ENCODE results near the gene UCK1.

The UCK1 gene

DNA sequence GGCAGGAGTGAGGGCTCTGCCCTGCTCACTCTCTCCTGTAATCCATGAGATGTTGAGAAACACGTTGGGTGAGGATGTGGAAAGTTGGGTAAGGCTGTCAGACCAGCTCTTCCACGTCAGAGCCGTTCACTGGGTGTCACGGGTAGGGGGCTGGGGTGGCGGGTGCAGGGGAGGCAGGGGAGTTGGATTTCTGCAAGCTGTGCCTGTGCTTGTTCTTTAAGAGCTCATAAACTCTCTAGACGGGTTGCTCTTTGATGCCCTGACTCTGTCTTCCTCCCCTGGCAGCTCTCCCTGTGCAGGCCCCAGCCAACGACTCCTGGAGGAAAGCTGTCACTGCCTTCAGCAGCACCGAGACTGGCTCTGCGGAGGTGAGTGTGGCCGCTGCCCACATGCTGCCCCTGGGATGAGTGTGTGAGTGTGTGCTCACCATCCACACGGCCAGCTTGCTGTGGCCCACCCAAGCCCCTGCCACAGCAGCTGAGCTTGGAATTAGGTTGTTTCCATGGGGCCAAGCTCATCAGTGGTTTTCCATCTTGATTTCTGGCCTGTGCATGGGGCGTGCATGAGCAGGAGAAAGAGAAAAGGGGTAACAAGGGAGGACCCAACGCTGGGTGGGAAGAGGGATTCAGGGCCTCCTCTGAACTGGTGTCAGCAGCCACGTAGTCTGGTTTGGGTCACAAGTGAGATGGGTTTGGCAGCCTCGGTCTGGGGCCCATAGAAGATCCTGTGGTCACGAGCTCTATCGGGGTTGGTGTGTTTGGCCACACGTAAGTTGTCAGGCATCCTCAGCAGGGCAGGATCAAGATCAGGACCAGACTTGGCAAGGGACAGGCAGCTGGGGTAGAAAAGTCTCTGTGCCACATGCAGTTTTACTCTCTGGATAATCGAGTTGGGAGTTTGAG lies 49.4 kb downstream of the UCK1 start:
- H3K27ac ChIP-seq (ENCODE audit: low read length), result peak overlapping the region; percentile 90
- H3K27me3 ChIP-seq (ENCODE audit: control insufficient read depth in 1 of 2, insufficient read depth in 2 of 2, low read length in 2 of 2), result no peaks in the 10 kb centered on the region
- peaks cover 73 to 86% of the 10 kb centered on the region in 2 donors for H3K36me3 ChIP-seq (ENCODE audit: control insufficient read depth in 2 of 2, insufficient read depth in 2 of 2, low read length in 2 of 2)
- no peak overlapping the region for H3K4me3 ChIP-seq (ENCODE audit: low read length in 2 of 2)
- no peak overlapping the region for H3K9ac ChIP-seq (ENCODE audit: low read length in 2 of 2)
- H3K4me1 ChIP-seq (ENCODE audit: control insufficient read depth, insufficient read depth, low read length), result peaks cover 21% of the 10 kb centered on the region
- H3K9me3 ChIP-seq (ENCODE audit: control insufficient read depth in 2 of 2, low read length in 2 of 2), result no peaks in the 10 kb centered on the region

GRCh38 chr9:131480258-131480657 lies 50.8 kb downstream of the UCK1 start:
- no peak overlapping the region for H3K27ac ChIP-seq (ENCODE audit: low read length)
- no peak overlapping the region for H3K9ac ChIP-seq (ENCODE audit: low read length in 2 of 2)
- peaks cover 21% of the 10 kb centered on the region for H3K4me1 ChIP-seq (ENCODE audit: control insufficient read depth, insufficient read depth, low read length)
- no peaks in the 10 kb centered on the region for H3K27me3 ChIP-seq (ENCODE audit: control insufficient read depth in 1 of 2, insufficient read depth in 2 of 2, low read length in 2 of 2)
- no peak overlapping the region for H3K4me3 ChIP-seq (ENCODE audit: low read length in 2 of 2)
- no peaks in the 10 kb centered on the region for H3K9me3 ChIP-seq (ENCODE audit: control insufficient read depth in 2 of 2, low read length in 2 of 2)
- H3K36me3 ChIP-seq (ENCODE audit: control insufficient read depth in 2 of 2, insufficient read depth in 2 of 2, low read length in 2 of 2), result peaks cover 70 to 84% of the 10 kb centered on the region in 2 donors

DNA sequence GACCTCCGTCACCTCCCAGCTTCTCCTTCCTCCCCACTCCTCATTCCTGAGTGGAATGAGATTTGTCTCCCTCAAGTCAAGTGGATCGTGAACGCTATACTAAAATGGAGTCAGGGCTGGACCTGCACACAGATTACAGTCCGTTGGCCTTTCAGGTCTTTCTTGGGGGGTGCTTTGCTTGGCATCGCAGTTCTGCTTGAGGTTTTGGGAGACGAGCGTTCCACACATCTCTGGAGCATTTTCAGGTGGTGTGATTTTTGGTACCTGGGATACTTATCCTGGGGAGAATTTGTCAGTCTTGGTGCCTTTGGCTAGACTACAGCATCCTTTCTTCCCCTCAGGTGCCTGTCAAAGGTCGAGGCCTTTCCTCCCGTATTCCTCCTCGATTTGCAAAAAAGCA lies 52.2 kb downstream of the UCK1 start:
- Histone ChIP-seq H3K9ac (ENCODE audit: low read length in 2 of 2) (no peak overlapping the region), H3K4me3 (ENCODE audit: low read length in 2 of 2) (no peak overlapping the region), H3K27ac (ENCODE audit: low read length) (no peak overlapping the region), H3K27me3 (ENCODE audit: control insufficient read depth in 1 of 2, insufficient read depth in 2 of 2, low read length in 2 of 2) (no peaks in the 10 kb centered on the region), H3K36me3 (ENCODE audit: control insufficient read depth in 2 of 2, insufficient read depth in 2 of 2, low read length in 2 of 2) (peaks cover 71 to 84% of the 10 kb centered on the region in 2 donors), H3K9me3 (ENCODE audit: control insufficient read depth in 2 of 2, low read length in 2 of 2) (no peaks in the 10 kb centered on the region), H3K4me1 (ENCODE audit: control insufficient read depth, insufficient read depth, low read length) (peaks cover 15% of the 10 kb centered on the region)

DNA sequence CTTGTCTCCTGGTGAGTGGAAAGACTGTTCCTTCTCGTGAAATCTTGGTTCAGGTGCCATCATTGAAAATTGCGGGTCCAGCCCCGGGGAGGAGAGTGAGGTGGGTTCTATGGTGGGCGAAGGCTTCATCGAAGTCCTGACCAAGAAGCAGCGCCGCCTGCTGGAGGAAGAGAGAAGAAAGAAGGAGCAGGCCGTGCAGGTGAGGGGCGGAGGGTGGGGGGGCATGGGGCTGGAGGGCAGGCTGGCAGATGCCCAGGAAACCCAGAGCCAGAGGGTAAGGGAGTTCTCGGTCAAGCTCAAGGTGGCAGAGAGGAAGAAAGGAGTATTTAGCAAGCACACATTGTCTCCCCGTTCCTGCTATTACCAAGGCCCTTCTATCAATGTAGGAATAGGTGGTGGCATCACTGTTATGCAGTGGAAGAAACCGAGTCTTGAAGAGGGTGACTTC lies 52.6 kb downstream of the UCK1 start:
- Histone ChIP-seq H3K9me3 (ENCODE audit: control insufficient read depth in 2 of 2, low read length in 2 of 2) (no peaks in the 10 kb centered on the region), H3K27ac (ENCODE audit: low read length) (no peak overlapping the region), H3K4me3 (ENCODE audit: low read length in 2 of 2) (no peak overlapping the region), H3K36me3 (ENCODE audit: control insufficient read depth in 2 of 2, insufficient read depth in 2 of 2, low read length in 2 of 2) (peaks cover 73 to 84% of the 10 kb centered on the region in 2 donors), H3K9ac (ENCODE audit: low read length in 2 of 2) (no peak overlapping the region), H3K4me1 (ENCODE audit: control insufficient read depth, insufficient read depth, low read length) (peaks cover 11% of the 10 kb centered on the region), H3K27me3 (ENCODE audit: control insufficient read depth in 1 of 2, insufficient read depth in 2 of 2, low read length in 2 of 2) (no peaks in the 10 kb centered on the region)

- no peak overlapping the region for H3K27ac ChIP-seq (ENCODE audit: low read length)
- H3K4me3 ChIP-seq (ENCODE audit: low read length in 2 of 2), result no peak overlapping the region
- no peaks in the 10 kb centered on the region for H3K27me3 ChIP-seq (ENCODE audit: control insufficient read depth in 1 of 2, insufficient read depth in 2 of 2, low read length in 2 of 2)
- peaks cover 6% of the 10 kb centered on the region for H3K4me1 ChIP-seq (ENCODE audit: control insufficient read depth, insufficient read depth, low read length)
- H3K9me3 ChIP-seq (ENCODE audit: control insufficient read depth in 2 of 2, low read length in 2 of 2), result no peaks in the 10 kb centered on the region
- no peak overlapping the region for H3K9ac ChIP-seq (ENCODE audit: low read length in 2 of 2)
- H3K36me3 ChIP-seq (ENCODE audit: control insufficient read depth in 2 of 2, insufficient read depth in 2 of 2, low read length in 2 of 2), result peaks cover 73 to 84% of the 10 kb centered on the region in 2 donors
Measured at GRCh38 chr9:131477816-131478419, 53.1 kb downstream of the UCK1 start.

DNA sequence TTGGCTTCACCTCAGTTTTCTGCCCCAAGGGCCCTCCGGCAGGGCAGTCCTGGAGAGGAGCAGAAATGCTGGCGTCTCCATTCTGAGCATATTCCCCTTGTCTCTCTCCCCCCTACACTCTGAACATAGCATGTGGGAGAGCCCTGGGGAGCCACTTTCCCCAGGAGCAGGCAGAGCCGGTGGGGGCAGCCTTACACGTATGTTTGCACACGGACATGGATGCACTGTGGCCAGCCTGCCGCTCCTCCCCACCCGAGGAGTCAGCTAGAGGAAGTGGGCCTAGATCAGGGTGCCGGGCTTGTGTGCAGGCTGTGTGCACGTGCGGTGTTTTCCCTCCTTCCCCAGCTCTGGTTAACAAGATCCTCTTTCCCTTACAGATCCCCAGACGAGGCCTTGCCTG lies 53.7 kb downstream of the UCK1 start:
- H3K27me3 ChIP-seq (ENCODE audit: control insufficient read depth in 1 of 2, insufficient read depth in 2 of 2, low read length in 2 of 2), result no peaks in the 10 kb centered on the region
- H3K9me3 ChIP-seq (ENCODE audit: control insufficient read depth in 2 of 2, low read length in 2 of 2), result no peaks in the 10 kb centered on the region
- peaks cover under 1% of the 10 kb centered on the region for H3K4me1 ChIP-seq (ENCODE audit: control insufficient read depth, insufficient read depth, low read length)
- peaks cover 72 to 82% of the 10 kb centered on the region in 2 donors for H3K36me3 ChIP-seq (ENCODE audit: control insufficient read depth in 2 of 2, insufficient read depth in 2 of 2, low read length in 2 of 2)
- no peak overlapping the region for H3K27ac ChIP-seq (ENCODE audit: low read length)
- H3K9ac ChIP-seq (ENCODE audit: low read length in 2 of 2), result no peak overlapping the region
- H3K4me3 ChIP-seq (ENCODE audit: low read length in 2 of 2), result no peak overlapping the region

DNA sequence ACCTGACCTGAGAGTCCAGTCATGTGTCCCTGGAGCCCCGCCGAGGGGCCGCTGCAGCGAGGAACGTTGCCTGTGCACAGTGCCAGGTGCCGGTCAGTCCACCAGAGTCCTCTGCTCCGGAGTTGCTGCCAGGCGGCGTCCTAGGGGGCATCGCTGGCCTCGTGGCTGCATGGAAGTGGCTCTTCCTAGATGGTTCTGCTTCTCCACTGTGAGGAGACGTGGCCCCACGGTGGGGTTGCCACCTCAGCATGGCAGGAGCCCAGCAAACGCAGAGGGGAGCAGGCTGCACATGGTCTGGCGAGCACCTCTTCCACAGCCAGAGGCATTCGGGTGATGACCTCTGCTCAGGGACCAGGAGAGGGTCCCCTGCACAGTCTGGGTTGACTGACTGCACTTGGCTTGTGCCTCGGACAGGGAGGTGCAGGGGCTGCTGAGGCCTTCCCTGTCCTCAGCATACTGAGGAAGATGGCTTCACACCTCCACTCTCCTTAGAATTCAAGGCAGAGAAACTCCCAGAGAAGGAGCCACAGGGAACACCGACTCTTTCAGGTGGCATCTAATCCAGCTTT lies 54.2 kb downstream of the UCK1 start:
- Histone ChIP-seq H3K36me3 (ENCODE audit: control insufficient read depth in 2 of 2, insufficient read depth in 2 of 2, low read length in 2 of 2) (peaks cover 67 to 77% of the 10 kb centered on the region in 2 donors), H3K27me3 (ENCODE audit: control insufficient read depth in 1 of 2, insufficient read depth in 2 of 2, low read length in 2 of 2) (no peaks in the 10 kb centered on the region), H3K4me1 (ENCODE audit: control insufficient read depth, insufficient read depth, low read length) (no peaks in the 10 kb centered on the region), H3K27ac (ENCODE audit: low read length) (no peak overlapping the region), H3K4me3 (ENCODE audit: low read length in 2 of 2) (no peak overlapping the region), H3K9ac (ENCODE audit: low read length in 2 of 2) (no peak overlapping the region), H3K9me3 (ENCODE audit: control insufficient read depth in 2 of 2, low read length in 2 of 2) (no peaks in the 10 kb centered on the region)

DNA sequence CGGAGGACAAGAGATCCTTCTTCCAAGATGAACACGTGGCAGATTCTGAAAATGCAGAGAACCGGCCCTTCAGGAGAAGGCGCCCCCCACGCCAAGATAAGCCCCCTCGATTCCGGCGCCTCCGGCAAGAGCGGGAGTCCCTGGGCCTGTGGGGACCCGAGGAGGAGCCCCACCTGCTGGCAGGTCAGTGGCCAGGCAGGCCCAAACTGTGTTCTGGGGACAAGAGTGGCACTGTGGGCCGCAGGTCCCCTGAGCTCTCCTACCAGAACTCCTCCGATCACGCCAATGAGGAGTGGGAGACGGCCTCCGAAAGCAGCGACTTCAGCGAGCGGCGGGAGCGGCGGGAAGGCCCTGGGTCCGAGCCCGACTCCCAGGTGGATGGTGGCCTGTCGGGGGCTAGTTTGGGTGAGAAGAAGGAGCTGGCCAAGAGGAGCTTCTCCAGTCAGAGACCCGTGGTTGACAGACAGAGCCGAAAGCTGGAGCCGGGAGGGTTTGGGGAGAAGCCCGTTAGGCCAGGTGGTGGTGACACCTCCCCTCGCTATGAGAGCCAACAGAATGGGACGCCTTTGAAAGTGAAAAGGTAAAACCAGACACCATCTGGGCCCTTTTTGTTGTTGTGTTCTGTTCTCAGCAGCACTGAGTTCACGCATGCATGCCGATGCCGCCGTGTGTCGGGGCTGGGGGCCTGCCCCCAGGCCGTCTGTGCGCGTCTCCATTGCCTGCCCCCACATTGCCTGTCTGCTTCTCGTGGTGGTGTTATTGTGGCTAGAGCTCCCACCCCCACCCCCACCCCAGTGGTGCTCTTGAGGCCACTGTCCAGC lies 54.9 kb downstream of the UCK1 start:
- Histone ChIP-seq H3K36me3 (ENCODE audit: control insufficient read depth in 2 of 2, insufficient read depth in 2 of 2, low read length in 2 of 2) (peaks cover 71 to 79% of the 10 kb centered on the region in 2 donors), H3K27me3 (ENCODE audit: control insufficient read depth in 1 of 2, insufficient read depth in 2 of 2, low read length in 2 of 2) (no peaks in the 10 kb centered on the region), H3K4me3 (ENCODE audit: low read length in 2 of 2) (no peak overlapping the region), H3K4me1 (ENCODE audit: control insufficient read depth, insufficient read depth, low read length) (no peaks in the 10 kb centered on the region), H3K9me3 (ENCODE audit: control insufficient read depth in 2 of 2, low read length in 2 of 2) (no peaks in the 10 kb centered on the region), H3K27ac (ENCODE audit: low read length) (no peak overlapping the region), H3K9ac (ENCODE audit: low read length in 2 of 2) (no peak overlapping the region)

DNA sequence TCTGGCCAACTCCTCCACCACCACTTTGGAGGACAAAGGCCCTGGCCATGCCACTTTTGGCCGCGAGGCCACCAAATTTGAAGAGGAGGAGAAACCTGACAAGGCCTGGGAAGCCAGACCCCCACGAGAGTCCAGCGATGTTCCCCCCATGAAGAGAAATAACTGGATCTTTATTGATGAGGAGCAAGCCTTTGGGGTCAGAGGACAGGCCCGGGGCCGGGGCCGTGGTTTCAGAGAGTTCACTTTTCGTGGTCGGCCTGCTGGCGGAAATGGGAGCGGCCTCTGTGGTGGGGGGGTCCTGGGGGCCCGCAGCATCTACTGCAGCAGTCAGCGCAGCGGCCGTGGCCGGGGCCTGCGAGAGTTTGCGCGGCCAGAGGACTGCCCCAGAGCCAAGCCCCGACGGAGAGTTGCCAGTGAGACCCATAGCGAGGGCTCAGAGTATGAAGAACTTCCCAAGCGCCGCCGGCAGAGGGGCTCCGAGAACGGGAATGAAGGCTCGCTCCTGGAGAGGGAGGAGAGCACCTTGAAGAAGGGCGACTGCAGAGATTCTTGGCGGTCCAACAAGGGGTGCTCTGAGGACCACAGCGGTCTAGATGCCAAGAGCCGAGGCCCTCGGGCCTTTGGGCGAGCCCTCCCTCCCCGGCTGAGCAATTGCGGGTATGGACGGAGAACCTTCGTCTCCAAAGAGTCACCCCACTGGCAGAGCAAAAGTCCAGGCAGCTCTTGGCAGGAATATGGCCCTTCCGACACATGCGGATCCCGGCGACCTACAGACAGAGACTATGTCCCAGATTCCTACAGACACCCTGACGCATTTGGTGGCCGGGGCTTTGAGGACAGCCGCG lies 55.7 kb downstream of the UCK1 start:
- Histone ChIP-seq H3K9ac (ENCODE audit: low read length in 2 of 2) (no peak overlapping the region), H3K4me1 (ENCODE audit: control insufficient read depth, insufficient read depth, low read length) (no peaks in the 10 kb centered on the region), H3K9me3 (ENCODE audit: control insufficient read depth in 2 of 2, low read length in 2 of 2) (no peaks in the 10 kb centered on the region), H3K36me3 (ENCODE audit: control insufficient read depth in 2 of 2, insufficient read depth in 2 of 2, low read length in 2 of 2) (peaks cover 79 to 82% of the 10 kb centered on the region in 2 donors), H3K4me3 (ENCODE audit: low read length in 2 of 2) (no peak overlapping the region), H3K27me3 (ENCODE audit: control insufficient read depth in 1 of 2, insufficient read depth in 2 of 2, low read length in 2 of 2) (no peaks in the 10 kb centered on the region), H3K27ac (ENCODE audit: low read length) (no peak overlapping the region)

GRCh38 chr9:131474711-131475110 lies 56.4 kb downstream of the UCK1 start:
- H3K4me3 ChIP-seq (ENCODE audit: low read length in 2 of 2), result no peak overlapping the region
- H3K27ac ChIP-seq (ENCODE audit: low read length), result no peak overlapping the region
- no peak overlapping the region for H3K9ac ChIP-seq (ENCODE audit: low read length in 2 of 2)
- H3K4me1 ChIP-seq (ENCODE audit: control insufficient read depth, insufficient read depth, low read length), result no peaks in the 10 kb centered on the region
- no peaks in the 10 kb centered on the region for H3K27me3 ChIP-seq (ENCODE audit: control insufficient read depth in 1 of 2, insufficient read depth in 2 of 2, low read length in 2 of 2)
- H3K9me3 ChIP-seq (ENCODE audit: control insufficient read depth in 2 of 2, low read length in 2 of 2), result no peaks in the 10 kb centered on the region
- peaks cover 80 to 83% of the 10 kb centered on the region in 2 donors for H3K36me3 ChIP-seq (ENCODE audit: control insufficient read depth in 2 of 2, insufficient read depth in 2 of 2, low read length in 2 of 2)
